Testis (tissue), 2 donors: ENCODE results near the gene STYK1.

Experiments used
- CTCF ChIP-seq, 3 experiments: fragments of 450-650 bp in 2 of 3; fragments of 200-600 bp in 1 of 3; sonication (generic) in 1 of 3; IDR thresholded peaks; one replicate each; pipeline ENCODE4 v1.5.1; 2016 to 2019; ENCODE audit warnings: antibody characterized with exemption in 3 of 3, mild to moderate bottlenecking in 2 of 3, moderate library complexity in 1 of 3
- POLR2A ChIP-seq: fragments of 450-650 bp; IDR thresholded peaks from one replicate; pipeline ENCODE4 v1.6.1; 2017; ENCODE audit warnings: antibody characterized with exemption, mild to moderate bottlenecking, moderate library complexity

- TF ChIP-seq CTCF (IDR thresholded peaks at IDR 0.05) (no peak), POLR2A (no peak)
Measured at GRCh38 chr12:10722905-10723746, 49.3 kb upstream of the STYK1 start, which contains the start of gene YBX3.
